SK-N-SH (cell line): ENCODE data around the gene FRMD4B. TPM values are rescaled to one million over a fixed set of nuclear protein-coding genes. Genes with fewer than 3 reads are reported as not detected.

Source experiments
- CTCF ChIA-PET: fragments of 300-600, 350-600 bp; formaldehyde crosslinking; extraction: SDS; loops from one replicate; lab custom pipeline; 2021; lab: Yijun Ruan, JAX
- POLR2A ChIA-PET: fragments of 350-600 bp; sonication (Branson Sonifier 250); formaldehyde crosslinking; extraction: SDS; loops from one replicate; lab custom pipeline; 2020; ENCODE audit warnings: antibody characterized with exemption, inconsistent platforms; lab: Yijun Ruan, JAX
- DNase-seq: peaks from one replicate; pipeline ENCODE4 v3.0.0; 2012
- H2AFZ ChIP-seq: fragments of 200-600 bp; sonication (generic); 2 replicates; pipeline ENCODE4 v1.8.1; 2016; ENCODE audit warnings: antibody characterized with exemption, mild to moderate bottlenecking, low read depth
- H3F3A ChIP-seq: fragments of 200-600 bp; sonication (generic); replicated peaks from 2 replicates; pipeline ENCODE3; 2016; ENCODE audit warnings: antibody characterized with exemption, mild to moderate bottlenecking; ENCODE audit not compliant: insufficient read depth
- H3K27ac ChIP-seq, 2 experiments: fragments of 200-500 bp in 1 of 2; fragments of 200-600 bp in 1 of 2; sonication (Bioruptor generic) in 1 of 2; sonication (generic), shearing (Covaris generic) in 1 of 2; 2 replicates each; pipeline versions ENCODE4 v1.5.1 to v1.6.1; 2014 to 2016; ENCODE audit warnings: low read depth in 2 of 2, inconsistent platforms in 1 of 2, low read length in 1 of 2, mild to moderate bottlenecking in 1 of 2, mixed read lengths in 1 of 2
- H3K27me3 ChIP-seq: fragments of 200-600 bp; sonication (generic), shearing (Covaris generic); 2 replicates; pipeline ENCODE4 v1.6.1; 2016; ENCODE audit warnings: mixed run types; ENCODE audit not compliant: insufficient read depth
- H3K36me3 ChIP-seq, 2 experiments: fragments of 200-500 bp in 1 of 2; fragments of 200-600 bp in 1 of 2; sonication (Bioruptor generic) in 1 of 2; sonication (generic) in 1 of 2; replicated peaks in 1 of 2; 2 replicates each; pipeline versions ENCODE3 to v1.5.1; 2014 to 2016; ENCODE audit warnings: low read length in 1 of 2, mild to moderate bottlenecking in 1 of 2; ENCODE audit not compliant: insufficient read depth in 2 of 2, control insufficient read depth in 1 of 2
- H3K4me1 ChIP-seq, 2 experiments: fragments of 200-500 bp in 1 of 2; fragments of 200-600 bp in 1 of 2; sonication (Bioruptor generic) in 1 of 2; sonication (generic), shearing (Covaris generic) in 1 of 2; 2 replicates each; pipeline versions ENCODE4 v1.5.1 to v1.6.1; 2014 to 2016; ENCODE audit warnings: low read depth in 1 of 2, low read length in 1 of 2, mixed run types in 1 of 2; ENCODE audit not compliant: insufficient read depth in 2 of 2, control insufficient read depth in 1 of 2
- H3K4me2 ChIP-seq: fragments of 200-600 bp; sonication (generic), shearing (Covaris generic); 2 replicates; pipeline ENCODE4 v1.6.1; 2017; ENCODE audit warnings: mixed run types
- H3K4me3 ChIP-seq, 2 experiments: fragments of 200-500 bp in 1 of 2; fragments of 200-600 bp in 1 of 2; sonication (Bioruptor generic) in 1 of 2; sonication (generic), shearing (Covaris generic) in 1 of 2; 2 replicates each; pipeline versions ENCODE4 v1.5.1 to v1.8.1; 2014 to 2016; ENCODE audit warnings: low read depth in 2 of 2, inconsistent platforms in 1 of 2, low read length in 1 of 2, mild to moderate bottlenecking in 1 of 2, mixed read lengths in 1 of 2, moderate library complexity in 1 of 2
- H3K79me2 ChIP-seq: fragments of 200-600 bp; sonication (generic); 2 replicates; pipeline ENCODE4 v1.8.1; 2017; ENCODE audit warnings: mild to moderate bottlenecking; ENCODE audit not compliant: insufficient read depth
- H3K9ac ChIP-seq: fragments of 200-600 bp; sonication (generic); 2 replicates; pipeline ENCODE4 v1.6.1; 2017; ENCODE audit warnings: mixed run types
- H3K9me2 ChIP-seq: fragments of 200-600 bp; sonication (generic); 2 replicates; pipeline ENCODE4 v1.6.1; 2017; ENCODE audit warnings: mixed run types
- H3K9me3 ChIP-seq: fragments of 200-600 bp; sonication (generic); 2 replicates; pipeline ENCODE4 v1.6.1; 2017; ENCODE audit warnings: mixed run types, mild to moderate bottlenecking, moderate library complexity
- H4K20me1 ChIP-seq: fragments of 200-600 bp; sonication (generic); 2 replicates; pipeline ENCODE4 v1.6.1; 2017; ENCODE audit warnings: mild to moderate bottlenecking, mixed run types; ENCODE audit not compliant: insufficient read depth
- CHD2 ChIP-seq: fragments of 150-350 bp; IDR thresholded peaks from 2 replicates; pipeline ENCODE4 v1.6.1; 2018; ENCODE audit warnings: low read length; ENCODE audit not compliant: partially characterized antibody
- ELF1 ChIP-seq: IDR thresholded peaks from 2 replicates; pipeline ENCODE4 v1.4.0; 2012
- EZH2phosphoT487 ChIP-seq: fragments of 200-600 bp; sonication (generic); IDR thresholded peaks from 2 replicates; pipeline ENCODE4 v1.6.1; 2017; ENCODE audit warnings: low read depth, mixed run types, mild to moderate bottlenecking, antibody characterized with exemption, moderate library complexity, borderline replicate concordance
- FOSL2 ChIP-seq: IDR thresholded peaks from 2 replicates; pipeline ENCODE4 v1.4.0; 2012; ENCODE audit warnings: low read depth, mild to moderate bottlenecking, moderate library complexity, borderline replicate concordance
- FOXM1 ChIP-seq: IDR thresholded peaks from 2 replicates; pipeline ENCODE4 v1.4.0; 2012; ENCODE audit warnings: low read depth, mild to moderate bottlenecking
- GABPA ChIP-seq: IDR thresholded peaks from 2 replicates; pipeline ENCODE4 v1.4.0; 2012; ENCODE audit warnings: low read depth, mild to moderate bottlenecking
- JUND ChIP-seq: IDR thresholded peaks from 2 replicates; pipeline ENCODE4 v1.4.0; 2012
- MXI1 ChIP-seq: IDR thresholded peaks from 2 replicates; pipeline ENCODE4 v1.6.1; 2012; ENCODE audit warnings: mild to moderate bottlenecking, low read depth, low read length, improper control_type of control experiment
- NFIC ChIP-seq: IDR thresholded peaks from 2 replicates; pipeline ENCODE4 v1.4.0; 2012; ENCODE audit warnings: borderline replicate concordance
- RAD21 ChIP-seq: IDR thresholded peaks from 2 replicates; pipeline ENCODE4 v1.6.1; 2012; ENCODE audit warnings: mild to moderate bottlenecking, low read length
- RFX5 ChIP-seq: IDR thresholded peaks from 2 replicates; pipeline ENCODE4 v1.6.1; 2012; ENCODE audit warnings: mild to moderate bottlenecking, improper control_type of control experiment, low read length
- RXRA ChIP-seq: IDR thresholded peaks from 2 replicates; pipeline ENCODE4 v1.4.0; 2012; ENCODE audit warnings: low read depth, mild to moderate bottlenecking, borderline replicate concordance
- SIN3A ChIP-seq: IDR thresholded peaks from 2 replicates; pipeline ENCODE4 v1.6.1; 2012; ENCODE audit warnings: low read depth, mild to moderate bottlenecking, low read length, moderate library complexity, borderline replicate concordance
- SMC3 ChIP-seq: IDR thresholded peaks from 2 replicates; pipeline ENCODE4 v1.6.1; 2012; ENCODE audit warnings: low read depth, low read length, improper control_type of control experiment
- TEAD4 ChIP-seq: IDR thresholded peaks from 2 replicates; pipeline ENCODE4 v1.4.0; 2012; ENCODE audit warnings: mild to moderate bottlenecking, borderline replicate concordance; ENCODE audit not compliant: insufficient read depth
- USF1 ChIP-seq: IDR thresholded peaks from 2 replicates; pipeline ENCODE4 v1.4.0; 2012; ENCODE audit warnings: low read depth, borderline replicate concordance
- USF2 ChIP-seq: fragments of 150-350 bp; IDR thresholded peaks from 2 replicates; pipeline ENCODE4 v1.6.1; 2017; ENCODE audit warnings: antibody characterized with exemption, low read length, low read depth, borderline replicate concordance
- YY1 ChIP-seq: IDR thresholded peaks from 2 replicates; pipeline ENCODE4 v1.4.0; 2012; ENCODE audit warnings: low read depth, mild to moderate bottlenecking
- ZBTB33 ChIP-seq: IDR thresholded peaks from 2 replicates; pipeline ENCODE4 v1.4.0; 2012; ENCODE audit warnings: low read depth, borderline replicate concordance
- WGBS: methylation state at CpG from one replicate; pipeline ENCODE4 v1.1.6; 2017; ENCODE audit warnings: low lambda C conversion rate; 5-methylcytosine and 5-hydroxymethylcytosine counted together
- polyA plus RNA-seq, 3 experiments: library from polyadenylated mRNA; depleted of rRNA; stranded (reverse); fragments of >200 nt; gene quantifications; 2 replicates each; pipeline ENCODE4 v1.2.3, GENCODE V29; 2012

Gene FRMD4B
- polyA plus RNA-seq, 1 of the 3 experiments (the other 2 are of a cell fraction) = 0.53 TPM

- WGBS = 74% methylated on average over 4 of the region's 4 CpGs
- no peaks in the 10 kb centered on the region for H3K79me2 ChIP-seq
Observed at GRCh38 chr3:69322158-69322509, 63.8 kb downstream of the FRMD4B start.

GRCh38 chr3:69321301-69322157 is 64.4 kb downstream of the FRMD4B start:
- H3K9ac ChIP-seq = no peak overlapping the region
- no peak for DNase-seq
- peaks cover 0 to 3% of the 10 kb centered on the region in 2 experiments; a peak in 2 of 4 replicates for H3K4me1 ChIP-seq
- TF ChIP-seq RFX5 = no peak
- TF ChIP-seq RXRA = no peak
- no peak for TF ChIP-seq ZBTB33
- TF ChIP-seq FOXM1 = no peak
- TF ChIP-seq FOSL2 = no peak
- TF ChIP-seq MXI1 = no peak
- no peak for TF ChIP-seq USF2
- no peak for TF ChIP-seq JUND
- no peak for TF ChIP-seq USF1
- TF ChIP-seq SMC3 = no peak
- no peak for TF ChIP-seq CHD2
- TF ChIP-seq SIN3A = no peak
- TF ChIP-seq ELF1 = no peak
- no peak for TF ChIP-seq RAD21
- no peaks in the 10 kb centered on the region for H3K9me3 ChIP-seq
- no peak overlapping the region for H3K27ac ChIP-seq
- ChIA-PET CTCF (interaction anchor here (0.9 to 2.8 kb wide), 7 partner anchors 10 to 160 kb away, joined by 3 to 15 read pairs (median 6); partner anchors contain the start of gene FRMD4B), POLR2A (no interaction called here)
- H3F3A ChIP-seq = no peaks in the 10 kb centered on the region
- no peaks in the 10 kb centered on the region for H3K27me3 ChIP-seq
- 95% methylated on average over 9 of the region's 9 CpGs for WGBS
- no peak overlapping the region for H3K4me2 ChIP-seq
- H3K79me2 ChIP-seq = no peaks in the 10 kb centered on the region
- no peaks in the 10 kb centered on the region for H4K20me1 ChIP-seq
- H3K36me3 ChIP-seq = no peaks in the 10 kb centered on the region
- no peak overlapping the region for H3K4me3 ChIP-seq
- no peak overlapping the region for H2AFZ ChIP-seq
- H3K9me2 ChIP-seq = no peaks in the 10 kb centered on the region

More at GRCh38 chr3:69322158-69322509, 63.8 kb downstream of the FRMD4B start:
- no peak overlapping the region for H3K9ac ChIP-seq
- H3K36me3 ChIP-seq = no peaks in the 10 kb centered on the region
- H4K20me1 ChIP-seq = no peaks in the 10 kb centered on the region
- H3K4me1 ChIP-seq = peaks cover 0 to 9% of the 10 kb centered on the region in 2 experiments; a peak in 3 of 4 replicates
- no peaks in the 10 kb centered on the region for H3K9me2 ChIP-seq
- ChIA-PET POLR2A (no interaction called here), CTCF (interaction anchor here (1.3 to 2.8 kb wide), 4 partner anchors 12 to 161 kb away, joined by 3 to 15 read pairs (median 12); no protein-coding TSS in a partner anchor)
- no peaks in the 10 kb centered on the region for H3K9me3 ChIP-seq
- no peak for DNase-seq
- TF ChIP-seq GABPA = no peak
- no peak for TF ChIP-seq TEAD4
- TF ChIP-seq EZH2phosphoT487 = no peak
- no peak for TF ChIP-seq ELF1
- no peak for TF ChIP-seq NFIC
- no peak for TF ChIP-seq MXI1
- TF ChIP-seq YY1 = no peak
- no peak overlapping the region for H2AFZ ChIP-seq
- no peaks in the 10 kb centered on the region for H3F3A ChIP-seq
- H3K4me2 ChIP-seq = no peak overlapping the region
- no peaks in the 10 kb centered on the region for H3K27me3 ChIP-seq
- H3K4me3 ChIP-seq = no peak overlapping the region
- H3K27ac ChIP-seq = no peak overlapping the region
